ENCODE data around the gene OMP.

The OMP gene

GRCh38 chr11:77063861-77064260, 38.8 kb upstream of the OMP start:
- no peak overlapping the region for H3K4me3 ChIP-seq (ENCODE audit: low read length)
- DNase-seq (ENCODE audit: low read depth): no peak
- no peak for TF ChIP-seq CTCF (IDR thresholded peaks at IDR 0.05; ENCODE audit: insufficient read depth, low read depth, low read length, missing control alignments)

- TF ChIP-seq CTCF (IDR thresholded peaks at IDR 0.05; ENCODE audit: insufficient read depth, low read depth, low read length, missing control alignments): no peak
Measured at GRCh38 chr11:77064648-77065217, 37.9 kb upstream of the OMP start.

GRCh38 chr11:77065878-77066228, 36.8 kb upstream of the OMP start:
- peak overlapping the region; percentile 55 for H3K4me3 ChIP-seq (ENCODE audit: low read length)
- no peak for TF ChIP-seq CTCF (IDR thresholded peaks at IDR 0.05; ENCODE audit: insufficient read depth, low read depth, low read length, missing control alignments)
- DNase-seq (ENCODE audit: low read depth): peak; percentile 25

More at GRCh38 chr11:77064648-77065217, 37.9 kb upstream of the OMP start:
- no peak overlapping the region for H3K4me3 ChIP-seq (ENCODE audit: low read length)
- DNase-seq (ENCODE audit: low read depth): no peak

DNA sequence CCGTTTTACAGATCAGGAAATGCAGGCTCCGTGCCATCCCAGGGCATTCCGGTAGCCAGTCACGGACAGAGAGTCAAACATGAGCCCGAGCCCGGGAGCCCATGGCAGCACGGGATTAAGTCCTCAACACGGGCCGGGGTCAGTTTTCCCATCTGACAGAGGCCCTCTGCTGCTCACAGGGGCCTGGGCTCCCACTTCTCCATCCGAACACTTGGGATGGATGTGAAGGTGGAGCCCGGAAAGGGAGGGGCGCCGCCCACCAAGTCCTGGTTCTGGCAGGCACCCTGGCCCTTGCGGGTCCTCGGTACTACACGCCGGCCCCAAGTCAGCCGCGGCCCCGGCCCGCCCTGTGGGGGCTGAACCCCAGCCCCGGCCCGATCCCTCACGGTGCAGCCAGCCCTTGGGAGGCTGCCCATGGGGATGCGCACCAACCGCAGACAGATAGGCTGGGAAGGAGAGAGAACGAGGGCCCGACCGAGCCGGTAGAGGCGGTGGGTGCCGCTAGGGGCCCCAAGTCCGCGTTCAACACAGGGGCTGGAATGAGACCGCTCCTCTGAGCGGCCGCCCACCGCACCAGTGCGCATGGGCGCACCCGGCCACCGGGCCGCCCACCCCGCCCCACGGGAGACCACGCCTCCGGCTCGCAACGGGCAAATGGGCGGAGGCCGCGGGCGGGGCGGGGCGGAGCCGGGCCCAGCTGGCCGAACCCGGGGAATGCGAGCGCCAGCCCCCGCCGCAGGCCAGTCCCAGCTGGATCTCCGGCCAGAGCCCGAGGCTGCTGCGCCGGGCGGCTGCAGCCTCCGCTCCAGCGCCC, 36.2 kb upstream of the OMP start, which contains the start of gene CAPN5:
TSS of gene CAPN5 (plus strand) at position 743 of the 814 bp plus-strand sequence. CDS start 17,916 bp downstream, outside the sequence.
- peak; percentile 87 for DNase-seq (ENCODE audit: low read depth)
- peak within 1 kb of the TSS; percentile 55 for H3K4me3 ChIP-seq (ENCODE audit: low read length)
- no peak for TF ChIP-seq CTCF (IDR thresholded peaks at IDR 0.05; ENCODE audit: insufficient read depth, low read depth, low read length, missing control alignments)

GRCh38 chr11:77067861-77068443, 34.7 kb upstream of the OMP start:
- DNase-seq (ENCODE audit: low read depth): no peak
- no peak for TF ChIP-seq CTCF (IDR thresholded peaks at IDR 0.05; ENCODE audit: insufficient read depth, low read depth, low read length, missing control alignments)
- no peak overlapping the region for H3K4me3 ChIP-seq (ENCODE audit: low read length)

GRCh38 chr11:77068457-77069335, 33.9 kb upstream of the OMP start:
- TF ChIP-seq CTCF (IDR thresholded peaks at IDR 0.05; ENCODE audit: insufficient read depth, low read depth, low read length, missing control alignments): no peak
- H3K4me3 ChIP-seq (ENCODE audit: low read length): no peak overlapping the region
- no peak for DNase-seq (ENCODE audit: low read depth)
